Measurements from ENCODE around the gene ADGRB2.

DNA sequence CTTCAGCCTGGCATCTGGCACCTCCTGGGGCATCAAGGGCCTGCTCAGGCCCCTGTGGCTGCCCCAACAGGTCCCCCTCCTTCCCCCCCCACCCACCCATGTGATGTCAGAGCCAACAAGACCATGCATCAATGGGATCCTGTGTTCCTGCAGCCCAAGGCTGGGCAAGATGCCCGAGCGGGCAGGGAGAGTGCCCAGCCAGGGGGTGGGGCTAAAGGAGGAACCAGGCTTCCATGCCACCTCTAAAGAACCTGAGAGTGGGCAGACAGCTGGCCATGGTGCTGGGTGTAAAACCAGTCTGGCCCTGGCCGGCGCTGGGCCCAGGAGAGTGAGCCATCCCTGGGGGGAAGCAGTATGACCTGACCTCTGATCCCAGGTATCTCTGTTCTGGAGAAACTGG lies 67.9 kb downstream of the ADGRB2 start:
- TF ChIP-seq, protein P1, sequence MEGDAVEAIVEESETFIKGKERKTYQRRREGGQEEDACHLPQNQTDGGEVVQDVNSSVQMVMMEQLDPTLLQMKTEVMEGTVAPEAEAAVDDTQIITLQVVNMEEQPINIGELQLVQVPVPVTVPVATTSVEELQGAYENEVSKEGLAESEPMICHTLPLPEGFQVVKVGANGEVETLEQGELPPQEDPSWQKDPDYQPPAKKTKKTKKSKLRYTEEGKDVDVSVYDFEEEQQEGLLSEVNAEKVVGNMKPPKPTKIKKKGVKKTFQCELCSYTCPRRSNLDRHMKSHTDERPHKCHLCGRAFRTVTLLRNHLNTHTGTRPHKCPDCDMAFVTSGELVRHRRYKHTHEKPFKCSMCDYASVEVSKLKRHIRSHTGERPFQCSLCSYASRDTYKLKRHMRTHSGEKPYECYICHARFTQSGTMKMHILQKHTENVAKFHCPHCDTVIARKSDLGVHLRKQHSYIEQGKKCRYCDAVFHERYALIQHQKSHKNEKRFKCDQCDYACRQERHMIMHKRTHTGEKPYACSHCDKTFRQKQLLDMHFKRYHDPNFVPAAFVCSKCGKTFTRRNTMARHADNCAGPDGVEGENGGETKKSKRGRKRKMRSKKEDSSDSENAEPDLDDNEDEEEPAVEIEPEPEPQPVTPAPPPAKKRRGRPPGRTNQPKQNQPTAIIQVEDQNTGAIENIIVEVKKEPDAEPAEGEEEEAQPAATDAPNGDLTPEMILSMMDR (IDR thresholded peaks at IDR 0.05) = no peak
- no peak for TF ChIP-seq POLR2A (IDR thresholded peaks at IDR 0.05)
